UCSD-AML1 (cell line): ENCODE data around the gene IPO7.
A peak's percentile ranks its signal among the peaks of the same experiment; 100 is the strongest.
"Not testable (repeated sequence)": the region's sequence is repeated elsewhere in the genome, so short reads cannot be mapped to it uniquely, and the experiment has no call there.

ENCODE experiments used
- DNase-seq: peaks from one replicate; lab custom pipeline; 2025; ENCODE audit not compliant: unreplicated experiment; lab: John Stamatoyannopoulos, UW

IPO7 gene

DNA sequence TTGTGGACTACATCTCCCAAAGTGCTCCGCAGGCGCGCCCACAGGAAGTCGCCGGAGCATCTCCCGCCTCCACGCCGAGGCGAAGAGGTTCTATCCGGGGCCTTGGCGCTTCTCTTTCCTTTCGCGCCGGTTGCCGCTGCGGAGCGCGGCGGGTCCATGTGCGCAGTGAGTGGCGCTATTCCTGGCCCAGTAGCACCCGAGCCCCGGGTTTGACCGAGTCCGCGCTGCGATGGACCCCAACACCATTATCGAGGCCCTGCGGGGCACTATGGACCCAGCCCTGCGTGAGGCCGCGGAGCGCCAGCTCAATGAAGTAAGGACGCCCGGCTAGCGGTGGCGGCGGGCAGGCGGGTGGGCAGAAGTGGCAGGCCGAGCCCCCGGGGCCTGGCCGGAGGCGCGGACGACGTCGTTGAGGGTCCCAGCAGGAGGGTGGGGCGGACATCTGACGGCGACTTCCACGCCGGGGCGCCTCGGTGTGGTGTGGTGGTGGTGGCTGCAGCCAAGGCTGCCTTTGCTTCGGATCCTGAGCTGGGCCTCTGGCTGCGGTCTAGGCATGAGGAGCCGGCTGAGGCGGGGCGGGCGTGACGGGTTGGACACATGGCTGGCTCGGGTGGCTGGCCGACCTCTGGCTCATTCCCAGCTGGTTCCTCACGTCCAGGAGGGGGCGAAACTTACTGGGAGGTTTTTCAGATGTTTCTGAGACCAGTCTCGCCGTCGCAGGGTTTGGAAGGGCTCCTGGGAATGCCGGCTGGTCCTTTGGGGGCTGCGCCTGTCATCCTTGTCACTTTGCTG, at the start of gene IPO7:
Gene IPO7, plus strand, starts transcription at position 118 of the 792 bp plus-strand sequence. Its CDS starts 112 bp downstream, at position 230.
- DNase-seq: peak; percentile 87

DNA sequence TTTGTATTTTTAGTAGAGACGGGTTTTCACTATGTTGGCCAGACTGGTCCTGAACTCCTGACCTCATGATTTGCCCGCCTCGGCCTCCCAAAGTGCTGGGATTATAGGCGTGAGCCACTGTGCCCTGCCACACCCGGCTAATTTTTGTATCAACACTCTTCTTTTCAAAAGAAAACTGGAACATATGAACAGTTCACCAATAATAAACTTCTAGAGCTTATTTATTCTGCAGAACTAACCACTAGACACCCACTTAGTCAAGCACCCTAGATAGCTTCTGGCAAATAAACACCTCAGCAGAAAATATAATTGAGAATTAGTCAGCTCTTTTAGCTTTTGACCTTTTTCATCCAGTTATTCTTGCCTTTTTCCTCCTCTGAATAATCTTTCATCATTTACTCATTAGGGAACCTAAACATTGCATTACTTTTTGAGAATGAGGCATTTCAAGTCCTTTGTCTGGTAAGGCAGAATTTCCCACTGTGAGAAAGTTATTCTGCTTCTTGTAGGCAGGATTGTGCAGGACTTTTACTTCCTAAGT, 42.7 kb upstream of the IPO7 start:
- no peak for DNase-seq

DNA sequence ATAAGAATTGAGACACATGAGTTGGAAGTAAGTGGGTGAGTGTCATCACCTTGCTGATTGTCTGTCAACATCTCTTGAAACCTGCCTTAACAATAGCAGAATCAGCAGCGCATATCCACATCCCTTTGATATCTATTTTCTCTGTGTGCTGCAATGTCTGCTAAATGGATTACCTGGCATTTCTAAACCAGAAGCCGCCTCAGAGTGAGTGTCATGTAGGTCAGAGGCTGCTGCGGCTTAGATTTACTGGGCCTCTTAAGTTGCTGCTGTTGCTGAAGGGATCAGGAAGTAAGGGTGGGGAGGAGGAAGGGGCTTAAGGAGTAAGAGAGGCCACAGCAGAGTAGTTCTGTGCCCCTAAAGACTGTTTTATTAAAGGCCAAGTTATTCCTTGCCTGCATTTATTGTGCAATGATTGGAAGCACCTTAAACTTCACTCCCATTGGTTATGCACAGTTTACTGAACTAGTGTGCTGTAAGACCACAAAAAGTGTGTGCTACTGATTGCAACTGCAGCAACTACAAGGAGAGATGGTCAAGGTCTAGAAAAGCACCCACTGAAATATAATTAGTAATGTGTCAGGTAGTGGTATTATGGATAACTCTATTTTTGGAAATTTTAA, 40.3 kb upstream of the IPO7 start:
- no peak for DNase-seq

DNA sequence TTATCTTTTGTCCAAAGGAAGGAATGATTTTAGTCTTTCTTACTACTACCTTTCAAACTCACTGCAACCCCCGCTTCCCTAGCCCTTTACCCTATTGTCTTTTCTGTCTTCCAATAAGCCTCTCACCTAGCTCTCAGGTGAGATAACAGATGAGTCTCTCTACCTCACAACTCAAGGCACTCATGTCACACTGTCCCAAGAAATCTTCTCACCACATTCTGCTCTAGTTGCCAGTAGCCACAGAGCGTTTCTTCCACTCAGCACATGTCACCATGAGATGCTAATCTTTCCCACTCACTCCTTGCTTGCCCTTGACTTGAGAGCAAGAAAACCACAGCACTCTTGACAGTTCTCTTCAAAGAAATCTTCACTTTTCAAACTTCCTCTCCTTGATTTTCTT, 37.4 kb upstream of the IPO7 start:
- DNase-seq: no peak

DNA sequence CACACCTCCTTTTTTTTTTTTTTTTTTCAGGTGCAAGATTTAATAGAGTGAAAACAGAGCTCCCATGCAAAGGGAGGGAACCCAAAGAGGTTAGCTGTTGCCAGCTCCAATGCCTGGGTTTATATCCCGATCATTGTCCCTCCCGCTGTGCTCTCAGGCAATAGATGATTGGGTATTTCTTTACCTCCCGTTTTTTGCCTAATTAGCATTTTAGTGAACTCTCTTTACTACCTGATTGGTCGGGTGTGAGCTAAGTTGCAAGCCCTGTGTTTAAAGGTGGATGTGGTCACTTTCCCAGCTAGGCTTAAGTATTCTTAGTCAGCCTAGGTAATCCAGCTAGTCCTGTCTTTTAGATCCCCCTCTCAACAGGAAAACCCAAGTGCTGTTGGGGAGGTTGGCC, 36.7 kb upstream of the IPO7 start:
- not testable (repeated sequence) for DNase-seq

DNA sequence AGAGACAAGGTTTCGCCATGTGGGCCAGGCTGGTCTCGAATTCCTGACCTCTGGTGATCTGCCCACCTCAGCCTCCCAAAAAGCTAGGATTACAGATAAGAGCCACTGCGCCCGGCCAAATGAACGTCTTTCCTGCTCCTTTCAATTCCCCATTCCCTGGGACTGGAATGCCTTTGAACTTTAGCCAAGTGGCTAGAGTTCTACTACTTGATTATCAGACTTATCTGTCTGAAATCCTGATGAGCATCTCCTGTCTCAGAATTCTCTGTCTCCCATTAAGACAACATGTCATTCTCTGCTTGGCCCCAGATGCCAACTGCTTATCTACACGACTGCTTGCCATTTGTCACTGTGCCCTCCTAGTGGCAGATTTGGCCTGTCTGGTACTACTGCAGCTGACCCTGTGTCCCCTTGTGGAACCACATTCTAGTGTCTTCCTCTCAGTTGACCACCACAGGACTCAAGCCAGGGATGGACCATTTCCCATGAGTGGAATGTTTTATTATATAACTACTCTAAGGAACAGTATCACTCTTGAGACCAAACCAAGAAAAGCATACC, 33.1 kb upstream of the IPO7 start:
- DNase-seq: no peak

DNA sequence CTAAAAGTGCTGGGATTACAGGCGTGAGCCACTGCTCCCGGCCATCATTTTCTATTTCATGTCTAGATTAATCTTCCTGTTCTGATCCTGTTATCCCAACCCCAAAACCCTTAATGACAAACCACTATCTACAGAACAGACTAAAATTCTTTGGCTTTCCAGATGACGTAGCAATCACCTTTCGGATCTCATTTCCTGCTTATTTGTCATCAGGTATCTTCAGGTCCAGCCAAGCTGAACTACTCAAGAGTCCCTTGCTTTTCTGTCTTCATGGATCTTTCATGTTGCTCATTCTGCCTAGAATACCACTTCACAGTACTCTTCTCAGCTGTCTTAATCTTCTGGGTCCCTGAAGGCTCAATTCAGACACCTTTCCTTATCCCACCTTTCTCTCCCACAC, 27.4 kb upstream of the IPO7 start:
- DNase-seq: no peak

DNA sequence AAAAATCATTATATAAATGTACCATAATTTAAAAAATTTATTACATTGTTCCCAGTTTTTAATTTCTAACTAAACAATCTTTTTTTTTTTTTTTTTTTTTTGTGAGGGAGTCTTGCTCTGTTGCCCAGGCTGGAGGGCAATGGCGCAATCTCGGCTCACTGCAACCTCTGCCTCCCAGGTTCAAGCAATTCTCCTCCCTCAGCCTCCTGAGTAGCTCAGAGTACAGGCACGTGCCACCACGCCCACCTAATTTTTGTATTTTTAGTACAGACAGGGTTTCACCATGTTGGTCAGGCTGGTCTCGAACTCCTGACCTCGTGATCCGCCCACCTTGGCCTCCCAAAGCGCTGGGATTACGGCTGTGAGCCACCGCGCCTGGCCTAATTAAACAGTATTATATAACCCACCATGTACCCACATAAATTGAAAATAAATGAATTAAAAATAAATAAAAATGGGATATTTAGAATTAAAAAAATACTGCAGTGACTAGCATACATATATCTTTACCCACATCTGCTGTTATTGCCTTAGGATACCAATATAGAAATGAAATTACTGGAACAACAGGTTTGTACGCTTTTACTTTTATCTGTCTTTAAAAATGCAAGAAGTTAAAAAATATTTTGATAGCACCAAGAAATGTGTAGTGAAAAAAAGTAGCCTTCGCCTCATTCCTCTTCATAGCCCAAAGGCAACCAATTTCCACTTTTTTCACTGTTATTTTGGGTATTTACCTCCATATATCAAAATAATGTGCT, 23.4 kb upstream of the IPO7 start:
- not testable (repeated sequence) for DNase-seq

DNA sequence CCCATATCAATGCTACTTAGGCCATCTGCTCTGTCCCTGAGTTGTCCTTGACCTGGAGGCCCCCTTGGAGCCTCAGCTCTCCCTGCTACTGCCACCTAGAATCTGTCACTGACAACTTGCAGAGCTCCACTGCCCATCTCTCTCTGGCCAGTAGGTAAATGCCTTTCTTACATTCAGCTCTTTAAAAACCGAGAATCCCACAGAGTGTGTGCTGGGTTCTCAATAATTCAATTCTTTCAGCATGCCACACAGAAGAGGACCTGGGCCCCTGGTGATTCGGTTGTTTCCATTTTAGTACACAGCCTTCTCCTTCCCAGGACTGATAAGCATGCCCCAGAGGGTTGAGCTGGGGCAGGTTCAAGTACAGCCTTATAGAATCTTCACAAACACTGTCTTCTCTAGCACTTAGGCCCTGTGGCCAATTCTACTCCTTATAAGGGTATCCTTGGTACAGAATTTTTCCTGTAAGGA, 22.0 kb upstream of the IPO7 start:
- DNase-seq: peak; percentile 15

DNA sequence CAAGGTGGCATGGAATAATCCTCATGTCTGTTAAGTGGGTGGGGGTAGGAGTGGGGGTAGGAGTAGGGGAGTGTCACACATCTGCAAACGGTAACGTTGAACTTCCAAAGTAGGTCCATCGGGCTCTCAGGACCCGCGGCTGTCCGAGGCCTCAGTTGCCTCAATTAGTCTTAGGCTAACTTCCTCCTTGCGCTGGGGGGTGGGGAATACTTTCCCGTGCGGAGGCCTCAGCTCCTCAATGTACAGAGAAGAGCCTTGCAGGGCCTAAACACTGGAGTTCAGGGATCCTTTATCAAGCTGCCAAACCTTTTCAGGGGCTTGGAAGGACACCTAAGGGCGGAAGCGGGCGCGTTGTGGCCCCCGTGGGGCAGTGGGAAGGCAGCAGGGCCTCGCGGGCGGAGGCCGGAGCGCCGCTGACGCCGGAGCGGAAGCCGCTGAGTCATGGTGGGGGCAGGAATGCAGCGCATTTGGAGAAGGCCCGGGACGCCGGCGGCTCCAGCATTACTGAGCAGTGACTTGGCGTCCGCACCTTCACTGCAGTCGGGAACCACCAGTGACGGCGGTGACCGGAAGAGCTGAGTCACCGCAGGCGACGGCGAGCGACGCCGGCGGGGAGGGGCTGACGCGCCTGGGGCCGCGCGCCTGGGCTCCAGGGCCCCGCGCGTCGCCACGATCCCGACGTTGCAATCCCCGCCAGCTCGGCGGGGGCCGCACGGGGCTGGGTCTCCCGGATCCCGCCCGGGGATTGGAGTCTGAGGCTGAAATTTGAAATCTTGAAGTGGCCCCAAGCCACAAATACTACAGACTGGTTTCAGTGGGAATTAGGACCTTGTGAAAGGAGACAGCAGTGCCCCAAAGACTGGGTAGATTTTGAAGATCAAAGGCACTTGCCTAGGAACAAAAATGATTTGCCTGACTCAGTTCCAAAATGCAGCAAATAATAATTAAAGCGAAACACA, 20.2 kb upstream of the IPO7 start:
- peak; percentile 96 for DNase-seq

DNA sequence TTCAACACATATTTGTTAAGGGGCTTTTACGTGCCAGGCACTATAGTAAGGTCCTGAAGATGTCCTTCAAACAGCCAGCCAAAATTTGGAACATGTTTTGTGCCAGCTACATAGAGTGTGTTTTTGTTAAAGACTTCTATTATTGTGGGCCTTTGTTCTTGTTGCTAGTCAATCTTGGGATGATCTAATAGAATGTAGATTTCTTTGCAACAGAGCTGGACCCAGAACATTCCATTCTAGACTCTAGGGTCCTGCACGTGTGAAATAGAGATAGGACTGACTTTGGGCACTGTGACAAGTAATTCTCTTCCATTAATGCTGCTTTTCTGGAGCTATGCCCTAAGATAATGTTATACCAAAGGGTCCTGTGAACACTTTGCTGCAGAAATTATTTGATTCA, 16.9 kb upstream of the IPO7 start:
- no peak for DNase-seq

DNA sequence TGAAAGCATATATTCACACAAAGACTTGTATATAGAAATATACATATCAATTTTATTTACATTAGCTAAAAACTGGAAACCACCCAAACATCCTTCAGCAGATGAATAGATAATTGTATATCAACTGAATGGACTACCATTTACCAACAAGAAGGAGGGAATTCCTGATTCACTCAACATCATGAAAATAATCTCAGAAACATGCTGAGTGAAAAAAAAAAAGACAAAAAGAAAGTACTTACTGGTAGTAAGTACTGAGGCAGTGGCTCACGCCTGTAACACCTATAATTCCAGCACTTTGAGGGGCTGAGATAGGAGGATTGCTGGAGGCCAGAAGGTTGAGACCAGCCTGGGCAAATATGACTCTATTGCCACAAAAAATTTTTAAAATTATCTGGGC, 7.4 kb upstream of the IPO7 start:
- DNase-seq: no peak

DNA sequence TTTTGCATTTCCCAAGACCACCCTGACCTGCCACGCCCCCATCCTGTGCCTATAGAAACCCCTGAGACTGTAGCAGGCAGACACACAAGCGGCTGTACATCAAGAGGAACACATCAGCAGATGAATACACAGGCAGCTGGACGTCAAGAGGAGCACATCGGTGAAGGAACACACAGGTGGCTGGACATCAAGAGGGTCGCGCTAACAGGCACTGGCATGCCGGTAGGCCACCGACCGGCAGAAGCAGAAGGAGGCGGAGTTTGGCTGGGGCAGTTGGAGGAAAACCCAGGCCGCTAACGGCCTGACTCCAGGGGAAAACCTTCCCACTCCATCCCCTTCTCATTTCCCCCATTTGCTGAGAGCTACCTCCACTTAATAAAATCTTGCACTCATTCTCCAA, 5.4 kb upstream of the IPO7 start:
- no peak for DNase-seq

DNA sequence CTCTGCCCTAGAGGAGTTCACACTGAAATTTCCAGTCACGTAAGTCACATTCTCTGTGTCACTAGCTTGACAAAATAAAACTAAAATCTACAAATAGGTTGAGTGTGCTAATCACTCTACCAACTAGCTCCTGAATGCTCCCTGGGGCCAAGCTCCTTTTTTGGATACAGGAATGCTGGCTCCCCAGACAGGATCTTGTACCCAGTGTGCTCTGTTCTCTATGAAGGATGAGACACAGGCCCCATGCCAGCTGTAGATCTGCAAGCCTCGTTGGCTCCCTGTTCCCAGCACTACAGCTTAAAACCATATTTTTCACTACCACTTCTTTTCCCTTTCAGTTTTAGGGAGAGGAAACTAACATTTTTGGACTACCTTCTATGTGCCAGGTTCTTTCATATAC, 3.7 kb upstream of the IPO7 start:
- no peak for DNase-seq

DNA sequence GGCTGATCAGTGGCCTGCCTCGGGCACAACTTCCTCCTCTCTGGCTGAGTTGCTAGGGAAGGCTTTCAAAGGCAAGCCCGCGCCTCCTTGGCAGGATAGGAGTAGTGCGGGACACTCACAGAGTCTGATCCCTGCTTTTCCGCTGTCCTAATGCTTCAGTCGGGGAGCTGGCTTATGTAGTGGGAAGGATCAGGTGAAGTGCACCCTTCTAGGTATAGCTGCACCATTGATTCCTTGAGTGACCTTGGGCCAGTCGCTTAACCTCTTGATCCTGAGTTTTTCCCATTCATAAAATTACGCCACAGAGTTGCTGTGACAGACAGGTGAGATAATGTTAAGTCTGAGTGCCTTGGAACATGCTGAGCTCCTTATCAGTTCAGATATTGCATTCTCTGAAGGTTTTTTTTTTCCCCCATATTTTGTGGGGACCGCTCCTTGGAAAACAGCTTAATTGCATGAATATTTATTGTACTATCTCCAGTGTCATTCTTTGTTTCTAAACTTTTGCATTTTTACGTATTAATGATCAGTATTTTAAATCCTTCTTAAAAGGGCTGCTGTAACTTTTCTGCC, 961 bp downstream of the IPO7 start:
- no peak for DNase-seq

DNA sequence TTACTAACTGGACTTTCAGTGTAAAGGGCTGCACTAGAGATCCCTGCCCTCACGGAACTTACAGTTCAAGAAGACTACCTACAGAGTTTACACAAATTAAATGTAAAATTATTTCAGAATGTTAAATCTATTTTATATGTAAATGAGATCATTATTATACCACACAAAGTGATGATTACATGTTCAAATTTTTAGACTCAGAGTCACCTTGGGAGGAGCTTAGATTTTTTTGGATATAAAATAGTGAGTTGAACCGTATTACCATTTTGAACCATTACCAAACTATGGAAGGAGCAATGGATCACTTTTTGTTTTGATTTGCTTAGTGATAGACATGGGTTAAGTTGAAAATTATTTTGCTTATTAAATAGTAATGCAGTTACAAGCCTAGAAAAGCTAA, 1.6 kb downstream of the IPO7 start:
- DNase-seq: no peak

DNA sequence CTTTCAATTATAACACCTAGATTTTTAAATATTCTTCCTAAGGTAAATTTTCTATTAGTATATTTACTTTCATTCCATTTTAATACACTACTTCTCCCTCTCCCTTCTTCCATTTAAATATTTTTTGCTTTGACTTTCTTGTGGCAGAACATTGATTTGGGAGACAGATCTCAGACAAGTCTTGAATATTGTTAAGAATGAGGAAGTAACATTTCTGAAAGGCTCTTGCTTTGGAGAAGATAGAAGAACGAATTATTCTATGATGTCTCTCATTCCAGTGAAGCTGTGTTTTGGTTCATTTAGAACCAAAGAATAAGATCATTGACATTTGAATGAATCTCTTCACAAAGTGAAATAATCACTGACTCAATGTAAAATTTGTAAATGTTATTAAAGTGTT, 2.4 kb downstream of the IPO7 start:
- DNase-seq: no peak

DNA sequence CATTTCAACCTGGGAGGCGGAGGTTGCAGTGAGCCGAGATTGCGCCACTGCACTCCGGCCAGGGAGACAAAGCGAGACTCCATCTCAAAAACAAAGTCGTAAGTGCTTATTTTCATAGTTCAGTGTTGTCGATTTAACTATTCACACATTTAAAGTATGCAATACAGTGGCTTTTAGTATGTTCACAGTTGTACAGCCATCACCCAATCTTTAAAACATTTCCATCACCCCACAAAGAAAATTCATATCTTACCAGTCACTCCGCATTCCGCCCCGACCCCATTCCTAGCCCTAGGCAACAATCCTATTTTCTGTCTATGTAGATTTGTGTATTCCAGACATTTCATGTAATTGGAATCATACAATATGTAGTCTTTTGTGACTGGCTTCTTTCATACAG, 11.9 kb downstream of the IPO7 start:
- no peak for DNase-seq

DNA sequence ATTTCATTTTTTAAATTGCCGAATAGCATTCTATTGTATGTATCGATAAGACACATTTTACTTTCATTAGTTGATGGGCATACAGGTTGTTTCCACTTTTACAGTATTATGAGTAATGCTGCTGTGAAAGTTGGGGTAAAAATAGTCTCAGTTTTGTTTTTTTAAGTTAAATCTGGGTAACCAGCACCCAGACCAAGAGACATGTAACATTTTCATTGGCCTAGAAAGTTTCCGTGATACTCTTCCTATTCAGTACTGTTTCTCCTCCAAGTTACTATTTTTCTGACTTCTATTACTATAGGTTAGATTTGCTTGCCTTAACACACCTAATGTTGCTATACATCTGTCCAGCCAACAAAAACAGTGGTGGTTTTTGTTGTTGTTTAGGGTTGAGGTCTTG, 12.3 kb downstream of the IPO7 start:
- no peak for DNase-seq
